SKM-1 treated with dmso at 0.1 percent for 144 hours (cell line): ENCODE measurements around the gene ETNK2.

ENCODE experiments used
- DNase-seq: peaks from one replicate; lab custom pipeline; 2025; ENCODE audit not compliant: unreplicated experiment; lab: John Stamatoyannopoulos, UW

Gene ETNK2

GRCh38 chr1:204151552-204152309 lies at the start of gene ETNK2:
TSS of gene ETNK2 (minus strand) at chr1:204152044. CDS start at chr1:204151852, 192 bp downstream.
- no peak for DNase-seq

GRCh38 chr1:204201348-204202040 lies 49.6 kb upstream of the ETNK2 start:
- no peak for DNase-seq

- no peak for DNase-seq
These were observed 47.7 kb upstream of the ETNK2 start for GRCh38 chr1:204199579-204199978.

- DNase-seq: no peak
These were observed 46.8 kb upstream of the ETNK2 start for GRCh38 chr1:204198348-204199340.

- DNase-seq: no peak
These were observed 45.2 kb upstream of the ETNK2 start for GRCh38 chr1:204197068-204197467.

- DNase-seq: no peak
These were observed 44.4 kb upstream of the ETNK2 start, which contains the start of gene KISS1 for GRCh38 chr1:204196068-204196795. TSS of gene KISS1 (minus strand) at chr1:204196491. CDS start at chr1:204192876, 3,615 bp downstream.

- DNase-seq: no peak
These were observed 42.9 kb upstream of the ETNK2 start for GRCh38 chr1:204194771-204195170.

- DNase-seq: no peak
These were observed 42.2 kb upstream of the ETNK2 start for GRCh38 chr1:204194080-204194479.

- DNase-seq: no peak
These were observed 40.9 kb upstream of the ETNK2 start for GRCh38 chr1:204192589-204193352.

- DNase-seq: no peak
These were observed 40.2 kb upstream of the ETNK2 start for GRCh38 chr1:204192046-204192445.

GRCh38 chr1:204191456-204191855 lies 39.6 kb upstream of the ETNK2 start:
- DNase-seq: no peak

- DNase-seq: peak; percentile 95
These were observed 38.7 kb upstream of the ETNK2 start for GRCh38 chr1:204190212-204191211.

- no peak for DNase-seq
These were observed 37.3 kb upstream of the ETNK2 start for GRCh38 chr1:204188959-204189639.

GRCh38 chr1:204186597-204186996 lies 34.8 kb upstream of the ETNK2 start:
- DNase-seq: no peak

GRCh38 chr1:204181116-204181515 lies 29.3 kb upstream of the ETNK2 start:
- DNase-seq: no peak

- DNase-seq: no peak
These were observed 28.3 kb upstream of the ETNK2 start for GRCh38 chr1:204180133-204180532.

- DNase-seq: no peak
These were observed 26.8 kb upstream of the ETNK2 start for GRCh38 chr1:204178487-204179281.
